HG02973 (cell line): ENCODE results near the gene TMEM9B.

Source experiments
- ATAC-seq: cut with Tn5 transposase; IDR thresholded peaks from one replicate; pipeline ENCODE4 v1.9.1; 2021; ENCODE audit warnings: moderate library complexity; ENCODE audit not compliant: unreplicated experiment

Gene TMEM9B

GRCh38 chr11:8930456-8931175, 33.6 kb downstream of the TMEM9B start:
- no peak for ATAC-seq

- ATAC-seq = no peak
Observed at GRCh38 chr11:8928981-8929615, 35.1 kb downstream of the TMEM9B start.

- no peak for ATAC-seq
Observed at GRCh38 chr11:8928205-8928604, 36.0 kb downstream of the TMEM9B start.

- no peak for ATAC-seq
Observed at GRCh38 chr11:8927233-8927632, 37.0 kb downstream of the TMEM9B start.

GRCh38 chr11:8926236-8926635, 38.0 kb downstream of the TMEM9B start:
- no peak for ATAC-seq

- no peak for ATAC-seq
Observed at GRCh38 chr11:8925711-8926110, 38.5 kb downstream of the TMEM9B start.

- no peak for ATAC-seq
Observed at GRCh38 chr11:8922691-8923090, 41.6 kb downstream of the TMEM9B start.

GRCh38 chr11:8917157-8917825, 47.0 kb downstream of the TMEM9B start:
- ATAC-seq = no peak

- no peak for ATAC-seq
Observed at GRCh38 chr11:8914661-8915018, 49.6 kb downstream of the TMEM9B start.

- ATAC-seq = no peak
Observed at GRCh38 chr11:8913961-8914660, 50.1 kb downstream of the TMEM9B start.

GRCh38 chr11:8911029-8911823, 53.0 kb downstream of the TMEM9B start, which contains the start of gene AKIP1:
Gene AKIP1, plus strand, starts transcription at chr11:8911189. Its CDS starts 261 bp downstream, at chr11:8911450.
- peak; percentile 71 for ATAC-seq

- peak; percentile 20 for ATAC-seq
Observed at GRCh38 chr11:8910649-8911026, 53.6 kb downstream of the TMEM9B start.

GRCh38 chr11:8908099-8908498, 56.1 kb downstream of the TMEM9B start:
- ATAC-seq = no peak

- ATAC-seq = no peak
Observed at GRCh38 chr11:8907116-8907515, 57.1 kb downstream of the TMEM9B start.

GRCh38 chr11:8905528-8906165, 58.6 kb downstream of the TMEM9B start:
- ATAC-seq = no peak

- ATAC-seq = no peak
Observed at GRCh38 chr11:8899119-8899753, 65.0 kb downstream of the TMEM9B start.
